DOHH2 (cell line): ENCODE results near the gene PC.

Experiments used
- H3F3A ChIP-seq: fragments of 200-600 bp; sonication (generic), shearing (Covaris generic); 2 replicates; pipeline ENCODE4 v1.6.0; 2016; ENCODE audit warnings: antibody characterized with exemption, mild to moderate bottlenecking; ENCODE audit not compliant: control insufficient read depth, insufficient read depth
- H3K27ac ChIP-seq: fragments of 200-600 bp; sonication (generic); 2 replicates; pipeline ENCODE4 v1.5.1; 2014; ENCODE audit warnings: low read depth, mild to moderate bottlenecking, low read length, moderate library complexity
- H3K27me3 ChIP-seq: fragments of 200-600 bp; sonication (generic); 2 replicates; pipeline ENCODE4 v1.6.1; 2014; ENCODE audit warnings: mild to moderate bottlenecking, low read length, mixed read lengths; ENCODE audit not compliant: control insufficient read depth
- H3K36me3 ChIP-seq: fragments of 200-600 bp; sonication (generic); 2 replicates; pipeline ENCODE4 v1.6.1; 2014; ENCODE audit warnings: mild to moderate bottlenecking, low read length, moderate library complexity, mixed read lengths; ENCODE audit not compliant: control insufficient read depth
- H3K4me1 ChIP-seq: fragments of 200-600 bp; sonication (generic); 2 replicates; pipeline ENCODE4 v1.6.1; 2014; ENCODE audit warnings: mild to moderate bottlenecking, low read length, mixed read lengths; ENCODE audit not compliant: control insufficient read depth
- H3K4me2 ChIP-seq: fragments of 200-600 bp; sonication (generic); 2 replicates; pipeline ENCODE4 v1.6.0; 2014; ENCODE audit warnings: mild to moderate bottlenecking, low read length, moderate library complexity
- H3K4me3 ChIP-seq: fragments of 200-600 bp; sonication (generic); 2 replicates; pipeline ENCODE4 v1.5.1; 2014; ENCODE audit warnings: mild to moderate bottlenecking, low read length, mixed read lengths
- H3K79me2 ChIP-seq: fragments of 200-600 bp; sonication (generic); 2 replicates; pipeline ENCODE4 v1.6.1; 2014; ENCODE audit warnings: mild to moderate bottlenecking, low read length, mixed read lengths; ENCODE audit not compliant: control insufficient read depth
- H3K9me2 ChIP-seq: fragments of 200-600 bp; sonication (generic); replicated peaks from 2 replicates; pipeline ENCODE4 v1.6.1; 2014; ENCODE audit warnings: mild to moderate bottlenecking, low read length, mixed read lengths; ENCODE audit not compliant: control insufficient read depth
- H3K9me3 ChIP-seq: fragments of 200-600 bp; sonication (generic); 2 replicates; pipeline ENCODE4 v1.6.1; 2014; ENCODE audit warnings: antibody characterized with exemption, low read length, mixed read lengths; ENCODE audit not compliant: control insufficient read depth, insufficient read depth
- H4K20me1 ChIP-seq: fragments of 200-600 bp; sonication (generic); 2 replicates; pipeline ENCODE4 v1.6.0; 2014; ENCODE audit warnings: low read depth, mild to moderate bottlenecking, antibody characterized with exemption, low read length, moderate library complexity; ENCODE audit not compliant: control insufficient read depth, insufficient read depth
- CTCF ChIP-seq: fragments of 200-600 bp; sonication (generic); IDR thresholded peaks from one replicate; pipeline ENCODE4 v1.5.1; 2014; ENCODE audit warnings: antibody characterized with exemption, mild to moderate bottlenecking, low read depth, low read length; ENCODE audit not compliant: poor library complexity, severe bottlenecking
- EZH2phosphoT487 ChIP-seq: fragments of 200-600 bp; sonication (generic); IDR thresholded peaks from 2 replicates; pipeline ENCODE4 v1.6.1; 2017; ENCODE audit warnings: borderline replicate concordance, mild to moderate bottlenecking, antibody characterized with exemption, low read length, moderate library complexity, mixed read lengths

Gene PC

GRCh38 chr11:66871521-66871901, 86.7 kb downstream of the PC start:
- Histone ChIP-seq H3K79me2 (no peaks in the 10 kb centered on the region), H3K9me2 (no peaks in the 10 kb centered on the region), H3K4me2 (no peak overlapping the region), H4K20me1 (no peaks in the 10 kb centered on the region), H3K27me3 (peaks cover 9% of the 10 kb centered on the region; the same call in 1 of the 2 replicates), H3K27ac (no peak overlapping the region), H3K4me3 (no peak overlapping the region), H3F3A (peaks cover 4% of the 10 kb centered on the region), H3K4me1 (peaks cover 27% of the 10 kb centered on the region), H3K36me3 (no peaks in the 10 kb centered on the region), H3K9me3 (no peaks in the 10 kb centered on the region)
- TF ChIP-seq CTCF (no peak), EZH2phosphoT487 (no peak)

- H3K9me3 ChIP-seq: no peaks in the 10 kb centered on the region
- peaks cover 33% of the 10 kb centered on the region for H3K4me1 ChIP-seq
- H3K9me2 ChIP-seq: no peaks in the 10 kb centered on the region
- H3K27me3 ChIP-seq: peaks cover 2% of the 10 kb centered on the region; the same call in 1 of the 2 replicates
- peaks cover 4% of the 10 kb centered on the region for H3F3A ChIP-seq
- no peak overlapping the region for H3K4me2 ChIP-seq
- no peak overlapping the region for H3K27ac ChIP-seq
- TF ChIP-seq CTCF (no peak), EZH2phosphoT487 (no peak)
- no peaks in the 10 kb centered on the region for H3K36me3 ChIP-seq
- no peaks in the 10 kb centered on the region for H4K20me1 ChIP-seq
- no peaks in the 10 kb centered on the region for H3K79me2 ChIP-seq
- H3K4me3 ChIP-seq: no peak overlapping the region
These were observed 87.3 kb downstream of the PC start for GRCh38 chr11:66870616-66871520.

GRCh38 chr11:66870131-66870530, 88.1 kb downstream of the PC start:
- peaks cover 4% of the 10 kb centered on the region for H3F3A ChIP-seq
- H3K4me3 ChIP-seq: no peak overlapping the region
- H4K20me1 ChIP-seq: no peaks in the 10 kb centered on the region
- H3K4me2 ChIP-seq: no peak overlapping the region
- H3K27me3 ChIP-seq: no peaks in the 10 kb centered on the region
- TF ChIP-seq CTCF (no peak), EZH2phosphoT487 (no peak)
- no peaks in the 10 kb centered on the region for H3K9me2 ChIP-seq
- H3K36me3 ChIP-seq: no peaks in the 10 kb centered on the region
- H3K79me2 ChIP-seq: no peaks in the 10 kb centered on the region
- no peaks in the 10 kb centered on the region for H3K9me3 ChIP-seq
- H3K4me1 ChIP-seq: peaks cover 40% of the 10 kb centered on the region
- no peak overlapping the region for H3K27ac ChIP-seq
